ENCODE data around the gene LRRC8B.
"Not testable (repeated sequence)": the region's sequence is repeated elsewhere in the genome, so short reads cannot be mapped to it uniquely, and the experiment has no call there.

The LRRC8B gene

DNA sequence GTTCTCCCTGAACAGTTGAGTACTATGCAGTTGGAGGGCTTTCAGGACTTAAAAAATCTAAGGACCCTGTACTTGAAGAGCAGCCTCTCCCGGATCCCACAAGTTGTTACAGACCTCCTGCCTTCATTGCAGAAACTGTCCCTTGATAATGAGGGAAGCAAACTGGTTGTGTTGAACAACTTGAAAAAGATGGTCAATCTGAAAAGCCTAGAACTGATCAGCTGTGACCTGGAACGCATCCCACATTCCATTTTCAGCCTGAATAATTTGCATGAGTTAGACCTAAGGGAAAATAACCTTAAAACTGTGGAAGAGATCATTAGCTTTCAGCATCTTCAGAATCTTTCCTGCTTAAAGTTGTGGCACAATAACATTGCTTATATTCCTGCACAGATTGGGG is 59.6 kb downstream of the LRRC8B start:
- DNase-seq (ENCODE audit: low read depth in 2 of 2), result no peak

GRCh38 chr1:89584781-89585180 is 60.2 kb downstream of the LRRC8B start:
- DNase-seq (ENCODE audit: low read depth in 2 of 2), result no peak

DNA sequence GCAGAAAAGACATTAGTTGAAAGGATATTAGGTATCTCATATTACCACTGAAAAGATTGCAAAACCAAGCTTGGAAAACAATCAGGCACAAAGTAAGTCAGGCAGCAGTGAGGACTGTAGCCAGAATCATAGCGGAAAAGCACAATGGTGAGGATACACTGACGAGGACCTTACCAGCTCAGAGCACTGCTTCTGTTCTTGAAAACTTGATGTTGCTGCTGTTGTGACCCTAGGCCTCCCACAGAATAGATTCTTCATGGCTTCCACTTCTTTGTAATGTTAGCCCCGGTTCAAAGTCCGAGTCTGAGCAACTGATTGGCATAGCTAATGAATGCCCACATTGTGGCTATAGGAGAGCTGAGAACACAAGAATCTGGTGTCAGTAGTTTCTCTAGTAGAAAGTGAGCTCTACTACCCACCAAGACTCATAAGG is 63.1 kb downstream of the LRRC8B start:
- no peak for DNase-seq (ENCODE audit: low read depth in 2 of 2)

GRCh38 chr1:89588480-89588879 is 63.9 kb downstream of the LRRC8B start:
- DNase-seq (ENCODE audit: low read depth in 2 of 2), result no peak

GRCh38 chr1:89589515-89589914 is 64.9 kb downstream of the LRRC8B start:
- no peak for DNase-seq (ENCODE audit: low read depth in 2 of 2)

DNA sequence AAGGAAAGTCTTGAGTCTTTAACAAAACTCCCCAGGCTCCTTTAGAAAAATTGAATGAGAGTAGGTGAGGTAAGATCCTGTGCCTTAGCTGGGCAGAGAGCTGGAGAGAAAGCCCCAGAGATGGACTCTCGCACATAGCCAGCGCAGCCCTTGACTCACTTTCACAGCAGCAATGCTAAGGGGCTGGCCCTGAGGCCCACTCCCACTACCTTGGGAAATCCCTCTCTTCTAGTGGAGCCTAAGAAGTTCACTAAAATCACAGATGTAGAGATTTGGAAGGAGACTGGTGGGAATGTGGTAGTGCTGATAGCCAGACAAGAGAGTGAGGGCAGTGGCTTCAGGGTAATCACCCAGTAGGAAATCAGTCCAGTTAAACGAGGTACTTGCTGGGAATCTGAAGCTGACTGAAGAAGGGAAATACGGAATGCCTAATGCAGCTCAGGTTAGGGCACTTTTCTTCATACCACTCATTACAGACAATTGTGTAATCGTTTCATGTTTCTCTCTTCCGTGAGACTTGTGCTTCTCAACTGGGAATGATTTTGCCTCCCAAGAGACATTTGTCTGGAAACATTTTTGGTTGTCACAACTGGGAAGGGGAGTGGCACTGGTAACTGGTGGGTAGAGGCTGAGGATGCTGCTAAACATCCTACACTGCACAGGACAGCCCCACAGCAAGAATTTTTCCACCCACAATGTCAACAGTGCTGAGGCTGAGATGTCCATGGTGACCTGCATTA is 65.9 kb downstream of the LRRC8B start:
- DNase-seq (ENCODE audit: low read depth in 2 of 2), result no peak

GRCh38 chr1:89592861-89593302 is 68.3 kb downstream of the LRRC8B start:
- not testable (repeated sequence) for DNase-seq (ENCODE audit: low read depth in 2 of 2)

DNA sequence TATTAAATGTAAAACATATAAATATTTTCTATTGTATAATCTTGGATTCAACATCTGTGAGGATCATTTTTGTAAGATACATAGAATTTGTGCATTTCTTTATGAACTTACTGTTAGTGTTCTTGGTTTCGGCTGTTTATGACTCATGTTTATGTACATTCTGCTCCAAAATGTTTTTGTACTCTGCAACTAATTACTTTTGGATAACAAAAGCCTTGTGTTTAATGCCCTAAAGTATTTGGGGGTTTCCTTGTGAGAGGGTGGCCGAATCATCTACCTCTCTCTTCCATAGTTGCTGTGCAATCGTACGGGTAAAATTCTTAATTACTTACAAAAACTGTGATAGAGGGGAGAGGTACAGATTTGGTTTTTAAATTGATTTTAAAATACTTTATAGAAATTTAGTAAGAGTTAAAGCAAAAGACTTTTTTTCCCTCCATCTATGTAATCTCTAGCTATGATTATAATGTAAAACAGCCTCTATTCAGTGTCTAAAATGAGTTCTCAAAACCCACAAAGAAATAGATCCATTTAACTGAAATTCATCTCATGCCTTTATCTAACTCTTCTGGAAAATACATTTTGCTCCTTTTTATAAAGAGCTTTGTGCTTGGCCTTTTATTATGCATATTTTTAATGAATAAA is 69.6 kb downstream of the LRRC8B start:
- DNase-seq (ENCODE audit: low read depth in 2 of 2), result no peak

DNA sequence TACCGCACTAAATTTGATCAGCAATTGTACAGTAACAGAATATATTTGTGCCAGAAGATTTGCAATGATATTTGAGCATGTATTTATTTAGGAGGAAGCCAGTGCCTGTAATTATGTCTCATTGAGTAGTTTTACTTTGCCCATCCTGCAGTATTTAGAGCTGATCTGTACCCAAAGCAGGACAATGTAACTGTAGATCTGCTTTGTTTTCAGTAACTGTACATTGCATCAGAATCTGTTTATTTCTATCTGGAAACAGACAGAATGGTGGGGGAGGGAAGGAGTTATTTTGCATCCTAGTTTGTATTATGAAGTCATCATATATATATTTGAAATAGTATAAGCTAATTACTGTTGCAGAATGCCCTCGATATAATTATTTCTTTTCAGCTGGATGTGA is 72.1 kb downstream of the LRRC8B start:
- no peak for DNase-seq (ENCODE audit: low read depth in 2 of 2)

DNA sequence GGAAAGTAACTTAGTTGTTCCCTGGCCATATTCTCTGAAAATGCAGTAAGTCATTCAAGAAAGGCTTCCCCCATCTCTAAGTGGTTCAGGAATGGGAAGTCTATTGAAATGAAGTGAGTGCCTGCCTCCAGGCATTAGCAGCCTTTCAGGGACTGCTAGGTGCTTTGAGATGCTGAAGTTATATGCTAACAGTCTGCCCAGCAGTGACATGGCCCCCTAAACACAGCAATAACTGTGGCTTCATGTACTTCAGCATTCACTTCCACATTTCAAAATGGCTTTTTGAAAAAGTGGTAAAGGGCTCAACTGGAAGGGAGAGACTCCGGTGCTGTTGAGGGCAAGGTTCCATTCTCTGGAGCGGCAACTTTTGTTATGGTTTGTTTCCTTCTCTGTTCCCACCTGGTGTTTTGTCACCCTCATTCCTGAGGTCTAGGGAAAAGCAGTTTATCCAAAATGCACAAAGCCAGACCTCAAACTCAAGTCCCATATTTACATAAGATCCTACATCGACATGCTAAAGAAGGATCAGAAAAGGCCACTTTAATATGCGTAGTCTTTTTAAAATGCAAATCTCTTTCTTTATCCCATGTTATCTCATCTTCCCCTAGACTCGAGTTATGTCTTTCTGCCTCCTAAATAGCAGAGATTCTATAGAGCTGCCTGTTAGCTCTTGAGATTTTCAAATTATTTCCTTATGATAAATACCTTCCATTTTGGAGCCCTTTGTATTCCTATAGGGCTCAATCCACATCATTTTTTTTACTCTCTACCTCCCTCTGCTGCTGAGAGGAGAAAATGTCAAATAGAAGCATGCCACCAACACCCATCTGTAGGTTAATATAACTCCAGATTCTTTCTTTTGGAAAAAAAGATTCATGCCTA is 74.1 kb downstream of the LRRC8B start:
- no peak for DNase-seq (ENCODE audit: low read depth in 2 of 2)

DNA sequence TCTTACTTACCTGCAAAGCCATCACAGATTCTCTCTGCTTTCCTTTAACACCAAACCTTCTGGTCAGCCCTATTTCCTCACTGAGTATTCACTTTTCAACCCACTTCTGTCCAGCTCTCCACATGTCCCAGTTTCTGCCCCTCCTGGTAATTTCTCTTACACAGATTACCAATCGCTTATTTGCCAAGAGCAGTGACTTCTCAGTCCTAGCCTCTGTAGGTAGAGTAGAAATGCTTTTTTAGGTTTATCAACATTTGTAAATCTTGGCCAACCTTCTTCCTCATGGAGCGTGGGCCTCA is 74.7 kb downstream of the LRRC8B start:
- no peak for DNase-seq (ENCODE audit: low read depth in 2 of 2)

GRCh38 chr1:89600451-89601224 is 76.0 kb downstream of the LRRC8B start:
- DNase-seq (ENCODE audit: low read depth in 2 of 2), result no peak

DNA sequence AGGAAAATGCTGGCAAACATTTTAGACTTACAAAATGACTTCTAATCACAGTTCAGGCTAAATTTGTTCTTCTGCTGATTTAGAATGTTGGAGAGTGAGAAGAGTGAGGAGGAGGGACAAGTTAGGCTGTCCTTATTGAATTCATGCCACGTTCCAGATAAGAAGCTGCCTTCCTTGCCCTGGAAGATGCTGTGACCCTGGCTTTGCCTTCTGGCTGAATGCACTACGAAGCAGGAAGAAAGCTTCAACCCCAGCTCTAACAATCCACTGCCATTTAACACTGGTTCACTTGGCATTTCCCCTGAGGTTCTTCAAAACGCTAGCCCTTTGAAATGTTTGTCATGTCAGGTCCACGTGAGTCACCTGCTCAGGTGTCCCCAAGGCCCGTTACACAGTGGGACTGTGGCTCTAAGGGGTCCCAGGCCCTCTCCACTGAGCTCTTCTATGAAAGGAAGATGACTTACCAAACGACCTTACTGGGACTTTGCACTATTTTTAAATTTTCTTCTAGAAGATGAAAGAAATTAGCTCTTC is 78.3 kb downstream of the LRRC8B start:
- no peak for DNase-seq (ENCODE audit: low read depth in 2 of 2)

GRCh38 chr1:89603651-89604413 is 79.2 kb downstream of the LRRC8B start:
- DNase-seq (ENCODE audit: low read depth in 2 of 2), result no peak

GRCh38 chr1:89604414-89604735 is 79.7 kb downstream of the LRRC8B start:
- no peak for DNase-seq (ENCODE audit: low read depth in 2 of 2)

DNA sequence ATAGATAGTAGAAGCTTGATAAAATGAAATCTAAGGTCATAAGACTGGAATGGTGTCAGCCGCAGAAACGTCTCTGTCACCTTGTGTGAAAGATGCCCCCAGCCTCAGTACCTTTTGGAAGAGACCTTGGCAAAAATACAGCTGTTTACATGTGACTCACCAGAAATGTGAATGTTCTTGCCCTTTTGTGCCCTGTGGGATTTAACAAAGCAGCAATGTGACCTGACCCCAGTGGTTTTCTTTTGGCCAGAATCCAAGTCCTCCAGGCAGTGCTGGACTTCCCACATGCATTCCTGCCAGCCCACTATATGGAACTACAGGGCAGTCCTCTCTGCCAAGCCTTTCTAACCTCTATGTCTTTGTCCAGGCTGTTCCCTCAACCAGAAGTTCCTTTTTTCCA is 81.1 kb downstream of the LRRC8B start:
- no peak for DNase-seq (ENCODE audit: low read depth in 2 of 2)

DNA sequence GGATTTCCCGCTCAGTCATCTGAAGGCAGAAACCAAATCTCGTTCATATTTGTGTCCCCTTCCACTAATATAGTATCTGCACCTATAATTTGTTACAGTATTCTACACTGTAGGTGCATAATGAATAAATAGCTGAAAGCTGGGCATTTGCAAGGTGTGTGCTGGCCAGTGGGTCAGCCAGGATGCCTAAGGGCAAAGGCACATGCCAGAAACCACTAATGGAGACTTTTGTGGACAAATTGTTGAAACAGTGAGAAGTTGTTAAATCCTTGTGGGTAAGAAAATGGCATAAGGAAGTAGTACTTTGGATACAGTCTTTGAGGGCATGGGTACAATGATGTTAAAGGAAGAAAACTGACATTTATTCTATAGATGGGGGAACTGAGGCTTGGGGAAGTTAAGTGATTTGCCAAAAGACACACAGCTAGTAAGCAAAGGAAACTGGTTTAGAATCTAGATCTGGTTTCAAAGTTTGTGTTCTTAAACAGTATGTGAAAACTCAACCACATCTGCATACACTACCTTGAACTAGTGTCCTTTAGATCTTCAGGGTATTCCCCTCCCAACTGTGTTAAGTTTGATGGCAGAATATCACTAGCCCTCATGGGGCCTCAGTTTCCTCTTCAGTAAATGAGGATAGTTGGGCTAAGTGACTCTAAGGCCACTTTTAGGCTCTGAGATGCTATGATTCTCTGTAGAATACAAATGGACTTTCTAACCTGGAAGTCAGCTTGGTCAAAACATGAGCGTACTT is 81.8 kb downstream of the LRRC8B start:
- DNase-seq (ENCODE audit: low read depth in 2 of 2), result no peak

DNA sequence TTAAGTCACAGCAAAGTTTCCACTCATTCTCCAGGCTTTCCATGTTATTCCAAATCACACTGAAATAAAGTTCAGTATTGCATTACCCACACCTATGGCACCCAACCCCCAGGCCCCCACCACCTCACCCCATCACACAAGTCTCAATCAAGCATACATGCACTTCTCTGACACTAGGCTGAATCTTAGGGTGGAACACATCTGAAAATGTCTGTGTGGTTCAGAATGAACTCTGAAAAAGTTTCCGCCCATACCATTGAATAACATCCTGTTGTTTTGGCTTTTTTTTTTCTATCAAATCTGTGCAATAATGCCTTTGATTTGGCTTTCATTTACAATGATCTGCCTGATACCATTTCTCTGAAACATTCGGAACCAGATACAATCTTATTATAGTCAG is 82.5 kb downstream of the LRRC8B start:
- no peak for DNase-seq (ENCODE audit: low read depth in 2 of 2)

- no peak for DNase-seq (ENCODE audit: low read depth in 2 of 2)
These were observed 83.1 kb downstream of the LRRC8B start for GRCh38 chr1:89607586-89608318.
